ENCODE measurements around the gene MED27.

Gene MED27

GRCh38 chr9:132020820-132021510 is 58.7 kb downstream of the MED27 start:
- no peak overlapping the region for H3K4me2 ChIP-seq (ENCODE audit: low read depth, low read length, poor library complexity, severe bottlenecking)
- no peaks in the 10 kb centered on the region for H3K36me3 ChIP-seq (ENCODE audit: insufficient read depth, low read length)
- peaks cover 49% of the 10 kb centered on the region for H3K79me2 ChIP-seq (ENCODE audit: insufficient read depth, low read length)
- no peaks in the 10 kb centered on the region for H3K27me3 ChIP-seq (ENCODE audit: insufficient read depth, low read length, poor library complexity, severe bottlenecking)
- TF ChIP-seq CTCF (conservative IDR thresholded peaks at IDR 0.05; ENCODE audit: low read length) (no peak), EZH2phosphoT487 (IDR thresholded peaks at IDR 0.05; ENCODE audit: borderline replicate concordance) (no peak)
- H3F3A ChIP-seq (ENCODE audit: low read depth): no peaks in the 10 kb centered on the region
- no peak overlapping the region for H3K4me3 ChIP-seq (ENCODE audit: low read length, poor library complexity, severe bottlenecking)
- H3K9me2 ChIP-seq (replicated peaks; ENCODE audit: low read depth, low read length): no peaks in the 10 kb centered on the region
- H2AFZ ChIP-seq (ENCODE audit: low read length): no peak overlapping the region
- no peaks in the 10 kb centered on the region for H4K20me1 ChIP-seq (ENCODE audit: insufficient read depth, low read length, poor library complexity, severe bottlenecking)
- H3K9ac ChIP-seq (ENCODE audit: low read depth, low read length, poor library complexity, severe bottlenecking): no peak overlapping the region
- peaks cover 5% of the 10 kb centered on the region for H3K4me1 ChIP-seq (ENCODE audit: insufficient read depth, low read length, poor library complexity, severe bottlenecking)
- H3K9me3 ChIP-seq (ENCODE audit: insufficient read depth, low read depth, low read length): no peaks in the 10 kb centered on the region

- H3K4me3 ChIP-seq (ENCODE audit: low read length, poor library complexity, severe bottlenecking): no peak overlapping the region
- H2AFZ ChIP-seq (ENCODE audit: low read length): no peak overlapping the region
- H3K9me2 ChIP-seq (replicated peaks; ENCODE audit: low read depth, low read length): no peaks in the 10 kb centered on the region
- H3K36me3 ChIP-seq (ENCODE audit: insufficient read depth, low read length): no peaks in the 10 kb centered on the region
- H3K9me3 ChIP-seq (ENCODE audit: insufficient read depth, low read depth, low read length): no peaks in the 10 kb centered on the region
- H3K79me2 ChIP-seq (ENCODE audit: insufficient read depth, low read length): peaks cover 46% of the 10 kb centered on the region
- no peaks in the 10 kb centered on the region for H3K27me3 ChIP-seq (ENCODE audit: insufficient read depth, low read length, poor library complexity, severe bottlenecking)
- TF ChIP-seq CTCF (conservative IDR thresholded peaks at IDR 0.05; ENCODE audit: low read length): no peak
- peaks cover 5% of the 10 kb centered on the region for H3K4me1 ChIP-seq (ENCODE audit: insufficient read depth, low read length, poor library complexity, severe bottlenecking)
- no peaks in the 10 kb centered on the region for H3F3A ChIP-seq (ENCODE audit: low read depth)
- H3K9ac ChIP-seq (ENCODE audit: low read depth, low read length, poor library complexity, severe bottlenecking): no peak overlapping the region
- H3K4me2 ChIP-seq (ENCODE audit: low read depth, low read length, poor library complexity, severe bottlenecking): no peak overlapping the region
- no peaks in the 10 kb centered on the region for H4K20me1 ChIP-seq (ENCODE audit: insufficient read depth, low read length, poor library complexity, severe bottlenecking)
Measured at GRCh38 chr9:132020272-132020671, 59.4 kb downstream of the MED27 start.

GRCh38 chr9:132019702-132020101 is 60.0 kb downstream of the MED27 start:
- H3K36me3 ChIP-seq (ENCODE audit: insufficient read depth, low read length): no peaks in the 10 kb centered on the region
- no peak for TF ChIP-seq EZH2phosphoT487 (IDR thresholded peaks at IDR 0.05; ENCODE audit: borderline replicate concordance)
- H3K9me3 ChIP-seq (ENCODE audit: insufficient read depth, low read depth, low read length): no peaks in the 10 kb centered on the region
- H3F3A ChIP-seq (ENCODE audit: low read depth): no peaks in the 10 kb centered on the region
- no peak overlapping the region for H3K9ac ChIP-seq (ENCODE audit: low read depth, low read length, poor library complexity, severe bottlenecking)
- H3K9me2 ChIP-seq (replicated peaks; ENCODE audit: low read depth, low read length): no peaks in the 10 kb centered on the region
- no peak overlapping the region for H3K4me2 ChIP-seq (ENCODE audit: low read depth, low read length, poor library complexity, severe bottlenecking)
- H3K4me3 ChIP-seq (ENCODE audit: low read length, poor library complexity, severe bottlenecking): no peak overlapping the region
- peaks cover 5% of the 10 kb centered on the region for H3K4me1 ChIP-seq (ENCODE audit: insufficient read depth, low read length, poor library complexity, severe bottlenecking)
- H3K79me2 ChIP-seq (ENCODE audit: insufficient read depth, low read length): peaks cover 46% of the 10 kb centered on the region
- no peaks in the 10 kb centered on the region for H4K20me1 ChIP-seq (ENCODE audit: insufficient read depth, low read length, poor library complexity, severe bottlenecking)
- no peaks in the 10 kb centered on the region for H3K27me3 ChIP-seq (ENCODE audit: insufficient read depth, low read length, poor library complexity, severe bottlenecking)
- H2AFZ ChIP-seq (ENCODE audit: low read length): no peak overlapping the region

- TF ChIP-seq CTCF (conservative IDR thresholded peaks at IDR 0.05; ENCODE audit: low read length) (0 out of 2 replicates have a peak, but pooled peaks have one; percentile 21), EZH2phosphoT487 (IDR thresholded peaks at IDR 0.05; ENCODE audit: borderline replicate concordance) (no peak)
- Histone ChIP-seq H4K20me1 (ENCODE audit: insufficient read depth, low read length, poor library complexity, severe bottlenecking) (no peaks in the 10 kb centered on the region), H3F3A (ENCODE audit: low read depth) (no peaks in the 10 kb centered on the region), H3K36me3 (ENCODE audit: insufficient read depth, low read length) (peaks cover 3% of the 10 kb centered on the region; the same call in 1 of the 2 replicates), H3K79me2 (ENCODE audit: insufficient read depth, low read length) (peaks cover 44% of the 10 kb centered on the region), H3K9me3 (ENCODE audit: insufficient read depth, low read depth, low read length) (no peaks in the 10 kb centered on the region), H3K27me3 (ENCODE audit: insufficient read depth, low read length, poor library complexity, severe bottlenecking) (no peaks in the 10 kb centered on the region), H3K9me2 (replicated peaks; ENCODE audit: low read depth, low read length) (no peaks in the 10 kb centered on the region), H3K4me3 (ENCODE audit: low read length, poor library complexity, severe bottlenecking) (no peak overlapping the region), H3K9ac (ENCODE audit: low read depth, low read length, poor library complexity, severe bottlenecking) (no peak overlapping the region), H3K4me1 (ENCODE audit: insufficient read depth, low read length, poor library complexity, severe bottlenecking) (peaks cover 5% of the 10 kb centered on the region), H3K4me2 (ENCODE audit: low read depth, low read length, poor library complexity, severe bottlenecking) (no peak overlapping the region), H2AFZ (ENCODE audit: low read length) (no peak overlapping the region)
Measured at GRCh38 chr9:132018957-132019405, 60.7 kb downstream of the MED27 start.
